GM18868 (cell line): ENCODE data around the gene SOBP.
"Not testable (repeated sequence)": the region's sequence is repeated elsewhere in the genome, so short reads cannot be mapped to it uniquely, and the experiment has no call there.

ENCODE experiments used
- ATAC-seq: cut with Tn5 transposase; IDR thresholded peaks from one replicate; pipeline ENCODE4 v1.9.1; 2021; ENCODE audit warnings: mild to moderate bottlenecking, moderate library complexity; ENCODE audit not compliant: unreplicated experiment

Gene SOBP

GRCh38 chr6:107489636-107490565 lies at the start of gene SOBP:
Gene SOBP, plus strand, starts transcription at chr6:107490117. Its CDS starts 500 bp downstream, at chr6:107490617.
- ATAC-seq: peak; percentile 47

- ATAC-seq: no peak
These were observed 49.0 kb upstream of the SOBP start for GRCh38 chr6:107440936-107441335.

- ATAC-seq: no peak
These were observed 48.2 kb upstream of the SOBP start for GRCh38 chr6:107441682-107442081.

GRCh38 chr6:107442938-107443607 lies 46.8 kb upstream of the SOBP start:
- ATAC-seq: no peak

- ATAC-seq: no peak
These were observed 46.2 kb upstream of the SOBP start for GRCh38 chr6:107443608-107444267.

- ATAC-seq: no peak
These were observed 45.6 kb upstream of the SOBP start for GRCh38 chr6:107444277-107444676.

GRCh38 chr6:107447663-107448216 lies 42.2 kb upstream of the SOBP start:
- no peak for ATAC-seq

- ATAC-seq: no peak
These were observed 41.1 kb upstream of the SOBP start for GRCh38 chr6:107448776-107449175.

- ATAC-seq: peak; percentile 26
These were observed 31.1 kb upstream of the SOBP start for GRCh38 chr6:107458672-107459282.

GRCh38 chr6:107459283-107460082 lies 30.4 kb upstream of the SOBP start, which contains the start of gene PDSS2:
Gene PDSS2, minus strand, starts transcription at chr6:107459564. Its CDS starts 279 bp downstream, at chr6:107459285.
- peak; percentile 93 for ATAC-seq

GRCh38 chr6:107460083-107460631 lies 29.8 kb upstream of the SOBP start:
- ATAC-seq: no peak

GRCh38 chr6:107466062-107466461 lies 23.9 kb upstream of the SOBP start:
- ATAC-seq: no peak

GRCh38 chr6:107470364-107470763 lies 19.6 kb upstream of the SOBP start:
- ATAC-seq: no peak

GRCh38 chr6:107473660-107474059 lies 16.3 kb upstream of the SOBP start:
- ATAC-seq: no peak

- ATAC-seq: not testable (repeated sequence)
These were observed 14.6 kb upstream of the SOBP start for GRCh38 chr6:107475360-107475759.

- not testable (repeated sequence) for ATAC-seq
These were observed 14.1 kb upstream of the SOBP start for GRCh38 chr6:107475826-107476225.

- no peak for ATAC-seq
These were observed 10.7 kb upstream of the SOBP start for GRCh38 chr6:107479089-107479690.

GRCh38 chr6:107485157-107485556 lies 4.8 kb upstream of the SOBP start:
- no peak for ATAC-seq
